GM12878 (cell line): ENCODE measurements around the gene FICD. TPM values are rescaled to one million over a fixed set of nuclear protein-coding genes. Genes with fewer than 3 reads are reported as not detected.

ENCODE experiments used
- ASH2L ChIP-seq: fragments of 300-600, 200-600 bp; sonication (generic); IDR thresholded peaks from 2 replicates; pipeline ENCODE4 v1.6.1; 2017; ENCODE audit warnings: low read depth, mild to moderate bottlenecking, borderline replicate concordance
- EED ChIP-seq: sonication (generic); IDR thresholded peaks from 2 replicates; pipeline ENCODE4 v1.6.1; 2016; ENCODE audit warnings: antibody characterized with exemption, low read depth
- ESRRA ChIP-seq: IDR thresholded peaks from 2 replicates; pipeline ENCODE4 v1.6.1; 2012; ENCODE audit warnings: mild to moderate bottlenecking, low read length, improper control_type of control experiment
- FOXK2 ChIP-seq: fragments of 450-650 bp; IDR thresholded peaks from 2 replicates; pipeline ENCODE4 v1.6.1; 2017; ENCODE audit warnings: mild to moderate bottlenecking, moderate library complexity
- GABPA ChIP-seq: IDR thresholded peaks from 2 replicates; pipeline ENCODE4 v1.6.1; 2014; ENCODE audit warnings: antibody characterized with exemption, low read depth, mild to moderate bottlenecking, inconsistent platforms
- HDGF ChIP-seq: fragments of 450-650 bp; IDR thresholded peaks from 2 replicates; pipeline ENCODE4 v1.6.1; 2016; ENCODE audit warnings: antibody characterized with exemption
- IKZF1 ChIP-seq: fragments of 450-650 bp; conservative IDR thresholded peaks from 2 replicates; pipeline ENCODE4 v1.6.1; 2017; ENCODE audit warnings: antibody characterized with exemption, mild to moderate bottlenecking
- IRF4 ChIP-seq: IDR thresholded peaks from 2 replicates; pipeline ENCODE4 v1.6.1; 2011; ENCODE audit warnings: low read depth, low read length
- MEF2A ChIP-seq: IDR thresholded peaks from 2 replicates; pipeline ENCODE4 v1.6.1; 2011; ENCODE audit warnings: low read depth, mild to moderate bottlenecking, low read length, moderate library complexity; ENCODE audit not compliant: insufficient read depth
- MTA3 ChIP-seq: IDR thresholded peaks from 2 replicates; pipeline ENCODE4 v1.6.1; 2012; ENCODE audit warnings: low read length, inconsistent platforms, borderline replicate concordance
- MYB ChIP-seq: fragments of 150-350 bp; IDR thresholded peaks from 2 replicates; pipeline ENCODE4 v1.6.1; 2014; ENCODE audit warnings: mild to moderate bottlenecking, low read depth, low read length, borderline replicate concordance
- NFYB ChIP-seq: IDR thresholded peaks from 2 replicates; pipeline ENCODE4 v1.6.1; 2011; ENCODE audit warnings: low read depth, mild to moderate bottlenecking, low read length, improper control_type of control experiment, moderate library complexity; ENCODE audit not compliant: insufficient read depth
- NR2C1 ChIP-seq: fragments of 450-650 bp; IDR thresholded peaks from 2 replicates; pipeline ENCODE4 v1.6.1; 2017; ENCODE audit warnings: antibody characterized with exemption, mild to moderate bottlenecking, moderate library complexity
- NR2C2 ChIP-seq: IDR thresholded peaks from 2 replicates; pipeline ENCODE4 v1.6.1; 2011; ENCODE audit warnings: borderline replicate concordance, low read depth; ENCODE audit not compliant: control insufficient read depth, insufficient read length
- RAD51 ChIP-seq: fragments of 450-650 bp; IDR thresholded peaks from 2 replicates; pipeline ENCODE4 v1.6.1; 2016; ENCODE audit warnings: moderate library complexity, mild to moderate bottlenecking, inconsistent platforms
- SIX5 ChIP-seq: IDR thresholded peaks from 2 replicates; pipeline ENCODE4 v1.6.1; 2011; ENCODE audit warnings: mild to moderate bottlenecking, low read depth, low read length, moderate library complexity; ENCODE audit not compliant: severe bottlenecking
- SMAD1 ChIP-seq: fragments of 450-650 bp; IDR thresholded peaks from 2 replicates; pipeline ENCODE4 v1.6.1; 2018; ENCODE audit warnings: mild to moderate bottlenecking, low read depth; ENCODE audit not compliant: partially characterized antibody
- SMC3 ChIP-seq: IDR thresholded peaks from 2 replicates; pipeline ENCODE4 v1.6.1; 2011; ENCODE audit warnings: low read length, improper control_type of control experiment, borderline replicate concordance
- SREBF2 ChIP-seq: IDR thresholded peaks from 2 replicates; pipeline ENCODE4 v1.6.1; 2012; ENCODE audit warnings: mild to moderate bottlenecking, low read length
- ZNF217 ChIP-seq: fragments of 450-650 bp; IDR thresholded peaks from 2 replicates; pipeline ENCODE4 v1.6.1; 2017; ENCODE audit warnings: antibody characterized with exemption, mild to moderate bottlenecking
- polyA plus RNA-seq, 11 experiments: library from polyadenylated mRNA; depleted of rRNA in 4 of 11; unstranded in 6 of 11; stranded (reverse) in 5 of 11; fragments of >200 nt; fragmentation: Nextera tagmentation in 4 of 11; fragmentation: Illumina TruSeq in 1 of 11; extraction: Ambion mirVana in 4 of 11; extraction: Trizol in 1 of 11; gene quantifications; 1 replicate in 1 of 11; 2 replicates in 10 of 11; pipeline versions ENCODE4 v1.2.1 to v1.2.3, GENCODE V29; 2011 to 2016; ENCODE audit warnings: inconsistent platforms in 2 of 11, missing spikeins in 2 of 11, low read depth in 1 of 11
- total RNA-seq, 4 experiments: library from RNA; depleted of rRNA in 3 of 4; stranded (reverse); fragments of >200 nt in 3 of 4; fragmentation: Illumina TruSeq in 1 of 4; extraction: Trizol in 1 of 4; gene quantifications; 2 replicates each; pipeline versions ENCODE4 v1.2.1 to v1.2.3, GENCODE V29; 2013 to 2021
- TF ChIP-seq, protein P1 (sequence below): fragments of 450-650 bp; IDR thresholded peaks from 2 replicates; pipeline ENCODE4 v1.6.1; 2018; ENCODE audit warnings: mild to moderate bottlenecking, low read depth, moderate library complexity; ENCODE audit not compliant: partially characterized antibody
- TF ChIP-seq, protein P2 (sequence below): IDR thresholded peaks from 2 replicates; pipeline ENCODE4 v1.6.1; 2012; ENCODE audit warnings: low read length, inconsistent platforms
- TF ChIP-seq, protein P3 (sequence below): fragments of 450-650 bp; IDR thresholded peaks from 2 replicates; pipeline ENCODE4 v1.6.1; 2017; ENCODE audit warnings: mild to moderate bottlenecking, moderate library complexity

The FICD gene
- total and polyA plus RNA-seq, 10 of the 15 experiments (the other 5 are each of a cell fraction or from before 2014, with no cell fraction given): 1.1 to 9.4 (median 4.3) TPM

DNA sequence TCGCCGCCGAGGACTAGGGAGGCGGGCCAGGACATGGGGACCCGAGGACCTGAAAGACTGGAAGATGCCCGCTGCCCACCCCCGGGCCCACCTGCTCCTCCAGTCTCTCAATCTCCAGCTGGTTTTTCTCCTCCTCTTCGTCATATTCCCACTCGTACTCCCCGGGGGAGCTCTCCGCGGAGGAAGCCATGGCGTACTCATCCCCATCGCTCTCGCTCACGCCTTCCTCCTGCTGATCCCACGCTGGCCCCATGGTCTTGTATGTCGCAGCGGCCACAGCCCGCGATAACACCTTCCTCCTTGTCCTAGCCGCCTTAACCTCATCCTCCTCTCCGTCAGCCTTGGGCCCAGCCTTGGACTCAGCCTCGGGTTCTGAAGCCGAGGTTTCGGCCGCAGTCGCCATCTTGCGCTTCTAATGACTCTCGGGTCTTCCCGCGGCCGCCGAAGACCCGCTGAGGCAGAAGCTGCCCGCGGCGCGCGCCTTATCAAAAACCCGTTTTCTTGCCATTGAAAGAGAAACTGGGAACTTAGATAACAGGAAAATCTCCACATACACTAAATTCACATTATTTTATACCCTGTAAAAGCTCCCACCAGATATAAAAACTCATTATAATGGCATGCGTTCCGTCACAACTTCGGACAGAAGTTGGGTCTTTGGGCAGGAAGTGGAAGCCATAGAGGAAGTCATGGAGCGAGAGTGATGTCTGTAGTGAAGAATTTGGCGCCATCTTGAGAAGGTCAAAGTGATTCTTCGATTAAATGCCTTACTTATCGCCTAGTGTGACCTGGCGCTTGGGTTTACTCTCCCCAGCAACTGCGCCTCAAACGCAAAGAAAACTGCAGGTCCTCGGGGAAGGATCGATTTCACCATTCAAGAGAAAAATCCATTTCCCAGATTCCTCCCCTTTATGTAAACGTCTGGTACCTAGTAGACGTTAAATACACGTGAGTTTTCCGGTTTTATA lies 46.0 kb downstream of the FICD start, which contains the start of gene SART3 (continued):
- TF ChIP-seq, protein P1, sequence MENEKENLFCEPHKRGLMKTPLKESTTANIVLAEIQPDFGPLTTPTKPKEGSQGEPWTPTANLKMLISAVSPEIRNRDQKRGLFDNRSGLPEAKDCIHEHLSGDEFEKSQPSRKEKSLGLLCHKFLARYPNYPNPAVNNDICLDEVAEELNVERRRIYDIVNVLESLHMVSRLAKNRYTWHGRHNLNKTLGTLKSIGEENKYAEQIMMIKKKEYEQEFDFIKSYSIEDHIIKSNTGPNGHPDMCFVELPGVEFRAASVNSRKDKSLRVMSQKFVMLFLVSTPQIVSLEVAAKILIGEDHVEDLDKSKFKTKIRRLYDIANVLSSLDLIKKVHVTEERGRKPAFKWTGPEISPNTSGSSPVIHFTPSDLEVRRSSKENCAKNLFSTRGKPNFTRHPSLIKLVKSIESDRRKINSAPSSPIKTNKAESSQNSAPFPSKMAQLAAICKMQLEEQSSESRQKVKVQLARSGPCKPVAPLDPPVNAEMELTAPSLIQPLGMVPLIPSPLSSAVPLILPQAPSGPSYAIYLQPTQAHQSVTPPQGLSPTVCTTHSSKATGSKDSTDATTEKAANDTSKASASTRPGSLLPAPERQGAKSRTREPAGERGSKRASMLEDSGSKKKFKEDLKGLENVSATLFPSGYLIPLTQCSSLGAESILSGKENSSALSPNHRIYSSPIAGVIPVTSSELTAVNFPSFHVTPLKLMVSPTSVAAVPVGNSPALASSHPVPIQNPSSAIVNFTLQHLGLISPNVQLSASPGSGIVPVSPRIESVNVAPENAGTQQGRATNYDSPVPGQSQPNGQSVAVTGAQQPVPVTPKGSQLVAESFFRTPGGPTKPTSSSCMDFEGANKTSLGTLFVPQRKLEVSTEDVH: peak; percentile 96
- TF ChIP-seq SIX5: peak; percentile 80
- TF ChIP-seq SREBF2: no peak
- peak; percentile 91 for TF ChIP-seq IKZF1
- TF ChIP-seq ASH2L: peak; percentile 47; the same call in 1 of the 2 replicates
- no peak for TF ChIP-seq MEF2A
- peak; percentile 98 for TF ChIP-seq MYB
- no peak for TF ChIP-seq GABPA
- TF ChIP-seq NR2C1: peak; percentile 82
- TF ChIP-seq MTA3: no peak
- 0 out of 2 replicates have a peak, but pooled peaks have one; percentile 15 for TF ChIP-seq RAD51
- TF ChIP-seq HDGF: peak; percentile 72; the same call in 1 of the 2 replicates
- no peak for TF ChIP-seq ESRRA
- TF ChIP-seq NR2C2: no peak
- no peak for TF ChIP-seq SMC3
- TF ChIP-seq IRF4: 0 out of 2 replicates have a peak, but pooled peaks have one; percentile 49
- no peak for TF ChIP-seq EED
- TF ChIP-seq, protein P2, sequence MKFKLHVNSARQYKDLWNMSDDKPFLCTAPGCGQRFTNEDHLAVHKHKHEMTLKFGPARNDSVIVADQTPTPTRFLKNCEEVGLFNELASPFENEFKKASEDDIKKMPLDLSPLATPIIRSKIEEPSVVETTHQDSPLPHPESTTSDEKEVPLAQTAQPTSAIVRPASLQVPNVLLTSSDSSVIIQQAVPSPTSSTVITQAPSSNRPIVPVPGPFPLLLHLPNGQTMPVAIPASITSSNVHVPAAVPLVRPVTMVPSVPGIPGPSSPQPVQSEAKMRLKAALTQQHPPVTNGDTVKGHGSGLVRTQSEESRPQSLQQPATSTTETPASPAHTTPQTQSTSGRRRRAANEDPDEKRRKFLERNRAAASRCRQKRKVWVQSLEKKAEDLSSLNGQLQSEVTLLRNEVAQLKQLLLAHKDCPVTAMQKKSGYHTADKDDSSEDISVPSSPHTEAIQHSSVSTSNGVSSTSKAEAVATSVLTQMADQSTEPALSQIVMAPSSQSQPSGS: no peak
- TF ChIP-seq ZNF217: no peak
- TF ChIP-seq SMAD1: peak; percentile 56
- no peak for TF ChIP-seq NFYB
- TF ChIP-seq, protein P3, sequence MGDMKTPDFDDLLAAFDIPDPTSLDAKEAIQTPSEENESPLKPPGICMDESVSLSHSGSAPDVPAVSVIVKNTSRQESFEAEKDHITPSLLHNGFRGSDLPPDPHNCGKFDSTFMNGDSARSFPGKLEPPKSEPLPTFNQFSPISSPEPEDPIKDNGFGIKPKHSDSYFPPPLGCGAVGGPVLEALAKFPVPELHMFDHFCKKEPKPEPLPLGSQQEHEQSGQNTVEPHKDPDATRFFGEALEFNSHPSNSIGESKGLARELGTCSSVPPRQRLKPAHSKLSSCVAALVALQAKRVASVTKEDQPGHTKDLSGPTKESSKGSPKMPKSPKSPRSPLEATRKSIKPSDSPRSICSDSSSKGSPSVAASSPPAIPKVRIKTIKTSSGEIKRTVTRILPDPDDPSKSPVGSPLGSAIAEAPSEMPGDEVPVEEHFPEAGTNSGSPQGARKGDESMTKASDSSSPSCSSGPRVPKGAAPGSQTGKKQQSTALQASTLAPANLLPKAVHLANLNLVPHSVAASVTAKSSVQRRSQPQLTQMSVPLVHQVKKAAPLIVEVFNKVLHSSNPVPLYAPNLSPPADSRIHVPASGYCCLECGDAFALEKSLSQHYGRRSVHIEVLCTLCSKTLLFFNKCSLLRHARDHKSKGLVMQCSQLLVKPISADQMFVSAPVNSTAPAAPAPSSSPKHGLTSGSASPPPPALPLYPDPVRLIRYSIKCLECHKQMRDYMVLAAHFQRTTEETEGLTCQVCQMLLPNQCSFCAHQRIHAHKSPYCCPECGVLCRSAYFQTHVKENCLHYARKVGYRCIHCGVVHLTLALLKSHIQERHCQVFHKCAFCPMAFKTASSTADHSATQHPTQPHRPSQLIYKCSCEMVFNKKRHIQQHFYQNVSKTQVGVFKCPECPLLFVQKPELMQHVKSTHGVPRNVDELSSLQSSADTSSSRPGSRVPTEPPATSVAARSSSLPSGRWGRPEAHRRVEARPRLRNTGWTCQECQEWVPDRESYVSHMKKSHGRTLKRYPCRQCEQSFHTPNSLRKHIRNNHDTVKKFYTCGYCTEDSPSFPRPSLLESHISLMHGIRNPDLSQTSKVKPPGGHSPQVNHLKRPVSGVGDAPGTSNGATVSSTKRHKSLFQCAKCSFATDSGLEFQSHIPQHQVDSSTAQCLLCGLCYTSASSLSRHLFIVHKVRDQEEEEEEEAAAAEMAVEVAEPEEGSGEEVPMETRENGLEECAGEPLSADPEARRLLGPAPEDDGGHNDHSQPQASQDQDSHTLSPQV: peak; percentile 100
- TF ChIP-seq FOXK2: no peak
